Measurements from ENCODE around the gene IFT52.

Gene IFT52

DNA sequence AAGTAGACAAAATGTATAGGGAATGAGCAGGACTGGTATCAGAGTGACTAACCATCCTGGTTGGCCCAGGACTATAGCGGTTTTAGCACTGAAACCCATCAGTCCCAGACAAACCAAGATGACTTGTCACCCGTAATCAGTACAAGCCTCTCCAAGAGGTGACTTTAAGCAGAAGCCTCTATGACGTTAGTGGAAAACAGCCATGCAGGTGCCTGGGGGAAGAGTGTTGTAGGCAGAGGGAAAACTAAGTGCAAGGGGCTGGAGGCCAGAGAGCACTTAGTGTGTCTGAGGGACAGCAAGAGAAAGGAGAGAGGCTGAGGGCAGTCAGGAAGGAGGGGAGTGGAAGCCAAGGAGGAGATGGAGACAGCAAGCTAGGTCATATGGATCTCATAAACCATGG, 29.8 kb upstream of the IFT52 start:
- Mint-ChIP-seq H3K27ac (no peak overlapping the region), H3K4me3 (no peak overlapping the region), H3K4me1 (no peaks in the 10 kb centered on the region), H3K9me3 (no peaks in the 10 kb centered on the region), H3K27me3 (no peaks in the 10 kb centered on the region), H3K36me3 (no peaks in the 10 kb centered on the region)
- no peak for ATAC-seq

- no peak for ATAC-seq
- Mint-ChIP-seq H3K27me3 (no peaks in the 10 kb centered on the region), H3K4me1 (no peaks in the 10 kb centered on the region), H3K27ac (no peak overlapping the region), H3K4me3 (no peak overlapping the region), H3K36me3 (no peaks in the 10 kb centered on the region), H3K9me3 (no peaks in the 10 kb centered on the region)
Observed at GRCh38 chr20:43563429-43563828, 27.3 kb upstream of the IFT52 start.

GRCh38 chr20:43563991-43564390, 26.7 kb upstream of the IFT52 start:
- no peak overlapping the region for H3K27ac Mint-ChIP-seq
- no peak for ATAC-seq
- no peaks in the 10 kb centered on the region for H3K36me3 Mint-ChIP-seq
- no peaks in the 10 kb centered on the region for H3K27me3 Mint-ChIP-seq
- H3K4me1 Mint-ChIP-seq, result no peaks in the 10 kb centered on the region
- no peaks in the 10 kb centered on the region for H3K9me3 Mint-ChIP-seq
- no peak overlapping the region for H3K4me3 Mint-ChIP-seq

DNA sequence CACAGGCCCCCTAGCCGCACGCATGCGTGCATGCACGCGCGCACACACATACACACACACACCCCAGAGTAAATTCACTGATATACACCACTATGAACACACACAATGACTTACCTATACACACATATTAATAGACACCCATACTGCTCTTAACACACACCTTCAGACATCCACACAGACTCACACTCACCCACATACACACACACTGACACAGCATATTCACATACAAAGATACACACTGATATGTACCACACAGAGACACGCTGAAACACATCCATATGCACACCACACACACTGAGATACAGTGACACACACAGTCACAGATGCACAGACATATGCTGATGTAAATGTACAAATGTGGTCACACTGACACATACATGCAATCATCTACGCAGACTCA, 26.3 kb upstream of the IFT52 start:
- Mint-ChIP-seq H3K4me3 (no peak overlapping the region), H3K36me3 (no peaks in the 10 kb centered on the region), H3K27ac (no peak overlapping the region), H3K9me3 (no peaks in the 10 kb centered on the region), H3K27me3 (no peaks in the 10 kb centered on the region), H3K4me1 (no peaks in the 10 kb centered on the region)
- no peak for ATAC-seq

- Mint-ChIP-seq H3K27me3 (no peaks in the 10 kb centered on the region), H3K9me3 (no peaks in the 10 kb centered on the region), H3K4me3 (no peak overlapping the region), H3K27ac (no peak overlapping the region), H3K4me1 (no peaks in the 10 kb centered on the region), H3K36me3 (no peaks in the 10 kb centered on the region)
- ATAC-seq, result no peak
Observed at GRCh38 chr20:43564993-43565757, 25.6 kb upstream of the IFT52 start.

- Mint-ChIP-seq H3K36me3 (no peaks in the 10 kb centered on the region), H3K4me1 (no peaks in the 10 kb centered on the region), H3K27ac (no peak overlapping the region), H3K9me3 (no peaks in the 10 kb centered on the region), H3K27me3 (no peaks in the 10 kb centered on the region), H3K4me3 (no peak overlapping the region)
- no peak for ATAC-seq
Observed at GRCh38 chr20:43565758-43566104, 25.0 kb upstream of the IFT52 start.

- H3K4me1 Mint-ChIP-seq, result no peaks in the 10 kb centered on the region
- no peaks in the 10 kb centered on the region for H3K36me3 Mint-ChIP-seq
- no peak for ATAC-seq
- no peak overlapping the region for H3K27ac Mint-ChIP-seq
- H3K27me3 Mint-ChIP-seq, result no peaks in the 10 kb centered on the region
- no peak overlapping the region for H3K4me3 Mint-ChIP-seq
- H3K9me3 Mint-ChIP-seq, result no peaks in the 10 kb centered on the region
Observed at GRCh38 chr20:43567477-43567876, 23.3 kb upstream of the IFT52 start.

DNA sequence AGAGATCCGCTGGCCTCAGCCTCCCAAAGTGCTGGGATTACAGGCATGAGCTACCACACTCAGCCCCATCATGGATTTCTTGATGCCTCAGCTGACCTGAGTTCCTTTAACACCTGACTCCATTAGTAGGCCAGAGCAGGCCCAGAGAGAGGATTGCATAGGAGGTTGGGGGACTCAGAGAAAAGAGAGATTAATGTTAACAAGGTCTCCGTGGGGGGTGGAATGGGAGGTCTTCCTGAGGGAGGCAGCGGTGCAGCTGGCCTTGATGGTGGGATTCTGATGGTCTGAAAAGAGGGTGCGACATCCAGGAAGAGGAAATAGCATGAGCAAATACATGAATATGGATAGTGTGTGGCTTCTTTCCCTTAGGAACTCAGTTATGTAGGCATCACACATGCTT, 22.0 kb upstream of the IFT52 start:
- Mint-ChIP-seq H3K4me1 (no peaks in the 10 kb centered on the region), H3K27ac (no peak overlapping the region), H3K36me3 (no peaks in the 10 kb centered on the region), H3K4me3 (no peak overlapping the region), H3K27me3 (no peaks in the 10 kb centered on the region), H3K9me3 (no peaks in the 10 kb centered on the region)
- ATAC-seq, result no peak

DNA sequence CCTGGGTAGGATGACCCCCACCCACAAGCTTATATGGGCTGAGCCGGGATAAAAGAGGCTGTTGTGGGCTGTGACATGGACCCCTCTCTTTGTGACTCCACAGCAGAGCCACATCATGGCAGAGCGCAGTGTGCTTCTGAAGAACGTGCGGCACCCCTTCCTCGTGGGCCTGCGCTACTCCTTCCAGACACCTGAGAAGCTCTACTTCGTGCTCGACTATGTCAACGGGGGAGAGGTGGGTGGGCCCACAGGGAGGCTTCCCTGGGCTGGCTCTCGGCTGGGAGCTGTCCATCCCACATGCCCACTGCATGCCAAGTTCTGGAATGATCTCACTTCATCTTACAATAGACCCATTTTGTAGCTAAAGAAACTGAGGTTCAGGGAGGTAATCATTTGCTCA, 21.5 kb upstream of the IFT52 start:
- ATAC-seq, result no peak
- Mint-ChIP-seq H3K9me3 (no peaks in the 10 kb centered on the region), H3K27me3 (no peaks in the 10 kb centered on the region), H3K27ac (no peak overlapping the region), H3K36me3 (no peaks in the 10 kb centered on the region), H3K4me1 (no peaks in the 10 kb centered on the region), H3K4me3 (no peak overlapping the region)

GRCh38 chr20:43570496-43570895, 20.2 kb upstream of the IFT52 start:
- Mint-ChIP-seq H3K4me3 (no peak overlapping the region), H3K9me3 (no peaks in the 10 kb centered on the region), H3K4me1 (no peaks in the 10 kb centered on the region)

DNA sequence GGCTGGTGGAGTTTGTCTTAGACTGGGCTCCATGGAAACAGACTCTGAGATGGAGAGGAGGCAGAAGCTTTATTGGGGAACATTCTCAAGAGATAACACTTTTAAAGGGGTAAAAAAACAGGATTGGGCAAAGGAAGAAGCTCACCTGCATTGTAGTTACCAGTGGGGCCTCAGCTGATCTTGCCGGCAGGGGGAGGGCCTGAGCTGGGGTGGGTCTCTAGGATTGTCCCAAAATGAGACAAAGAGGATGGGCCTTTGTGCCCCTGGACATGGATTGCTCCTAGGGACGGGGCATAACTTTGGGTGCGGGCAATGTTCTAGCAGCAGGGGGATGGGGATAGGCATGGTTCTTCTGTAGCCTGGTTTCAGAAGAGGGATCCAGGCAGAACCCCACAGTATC, 19.4 kb upstream of the IFT52 start:
- H3K9me3 Mint-ChIP-seq, result no peaks in the 10 kb centered on the region
- ATAC-seq, result no peak
- H3K27me3 Mint-ChIP-seq, result no peaks in the 10 kb centered on the region
- no peaks in the 10 kb centered on the region for H3K4me1 Mint-ChIP-seq
- H3K4me3 Mint-ChIP-seq, result no peak overlapping the region
- H3K36me3 Mint-ChIP-seq, result no peaks in the 10 kb centered on the region
- H3K27ac Mint-ChIP-seq, result no peak overlapping the region

More at GRCh38 chr20:43570496-43570895, 20.2 kb upstream of the IFT52 start:
- H3K27ac Mint-ChIP-seq, result no peak overlapping the region
- H3K27me3 Mint-ChIP-seq, result no peaks in the 10 kb centered on the region
- ATAC-seq, result no peak
- H3K36me3 Mint-ChIP-seq, result no peaks in the 10 kb centered on the region

- H3K36me3 Mint-ChIP-seq, result no peaks in the 10 kb centered on the region
- no peaks in the 10 kb centered on the region for H3K9me3 Mint-ChIP-seq
- no peaks in the 10 kb centered on the region for H3K27me3 Mint-ChIP-seq
- ATAC-seq, result no peak
- no peak overlapping the region for H3K27ac Mint-ChIP-seq
- H3K4me3 Mint-ChIP-seq, result no peak overlapping the region
- no peaks in the 10 kb centered on the region for H3K4me1 Mint-ChIP-seq
Observed at GRCh38 chr20:43571771-43572170, 19.0 kb upstream of the IFT52 start.

- no peaks in the 10 kb centered on the region for H3K36me3 Mint-ChIP-seq
- H3K27me3 Mint-ChIP-seq, result no peaks in the 10 kb centered on the region
- H3K4me1 Mint-ChIP-seq, result no peaks in the 10 kb centered on the region
- H3K4me3 Mint-ChIP-seq, result no peak overlapping the region
- H3K27ac Mint-ChIP-seq, result no peak overlapping the region
- no peak for ATAC-seq
- H3K9me3 Mint-ChIP-seq, result no peaks in the 10 kb centered on the region
Observed at GRCh38 chr20:43572891-43573290, 17.8 kb upstream of the IFT52 start.

- Mint-ChIP-seq H3K4me1 (no peaks in the 10 kb centered on the region), H3K4me3 (no peak overlapping the region), H3K27ac (no peak overlapping the region), H3K27me3 (no peaks in the 10 kb centered on the region), H3K9me3 (no peaks in the 10 kb centered on the region), H3K36me3 (no peaks in the 10 kb centered on the region)
- ATAC-seq, result no peak
Observed at GRCh38 chr20:43576108-43576507, 14.6 kb upstream of the IFT52 start.

DNA sequence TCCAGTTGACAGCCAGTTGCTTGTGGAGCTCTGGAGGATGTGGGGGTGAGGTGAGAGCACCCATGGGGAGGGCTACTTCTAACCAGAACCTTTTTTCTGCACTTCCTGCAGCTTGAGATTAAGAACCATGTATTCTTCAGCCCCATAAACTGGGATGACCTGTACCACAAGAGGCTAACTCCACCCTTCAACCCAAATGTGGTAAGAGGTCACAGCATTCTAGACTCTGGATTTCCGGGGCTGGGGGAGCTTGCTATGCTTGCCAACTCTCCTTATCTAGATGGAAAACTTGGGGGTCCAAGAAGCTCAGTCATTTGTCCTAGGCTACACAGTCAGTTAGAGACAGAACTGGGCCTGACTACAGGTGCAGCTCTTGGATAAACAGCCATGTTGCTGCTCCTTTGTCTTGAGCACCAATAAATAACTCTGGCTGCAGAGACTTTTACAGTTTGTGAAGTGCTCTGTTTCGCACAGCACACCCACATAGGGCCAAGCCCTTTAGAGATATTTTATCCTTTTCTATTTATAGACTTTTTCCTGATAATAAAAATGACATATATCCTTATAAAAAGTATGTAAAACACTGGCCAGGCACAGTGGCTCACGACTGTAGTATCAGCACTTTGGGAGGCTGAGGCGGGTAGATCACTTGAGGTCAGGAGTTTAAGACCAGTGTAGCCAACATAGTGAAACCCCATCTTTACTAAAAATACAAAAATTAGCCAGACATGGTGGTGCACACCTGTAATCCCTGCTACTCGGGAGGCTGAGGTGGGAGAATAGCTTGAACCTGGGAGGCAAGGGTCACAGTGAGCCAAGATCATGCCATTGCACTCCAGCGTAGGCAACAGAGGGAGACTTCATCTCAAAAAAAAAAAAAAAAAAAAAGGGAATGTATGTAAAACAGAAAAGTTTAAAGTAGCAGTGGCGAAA, 10.6 kb upstream of the IFT52 start:
- ATAC-seq, result no peak
- no peaks in the 10 kb centered on the region for H3K36me3 Mint-ChIP-seq
- no peaks in the 10 kb centered on the region for H3K9me3 Mint-ChIP-seq

More for the DNA sequence above, 10.6 kb upstream of the IFT52 start:
- Mint-ChIP-seq H3K4me3 (no peak overlapping the region), H3K4me1 (no peaks in the 10 kb centered on the region), H3K27ac (no peak overlapping the region), H3K27me3 (no peaks in the 10 kb centered on the region)

Measured in stimulated activated memory B cell treated with anti-CD40 and anti-IgM and Interleukin-4, amounts not matched to agents 10 μg/mL and 1 μg/mL and 100 μg/mL, for 72 hours (primary cell).